ENCODE results near the gene ACOXL. TPM values are rescaled to one million over a fixed set of nuclear protein-coding genes. Genes with fewer than 3 reads are reported as not detected.

ACOXL gene
- total and polyA plus RNA-seq, 10 of the 15 experiments (the other 5 are each of a cell fraction or from before 2014, with no cell fraction given): 0.05 to 1.3 (median 0.71) TPM

DNA sequence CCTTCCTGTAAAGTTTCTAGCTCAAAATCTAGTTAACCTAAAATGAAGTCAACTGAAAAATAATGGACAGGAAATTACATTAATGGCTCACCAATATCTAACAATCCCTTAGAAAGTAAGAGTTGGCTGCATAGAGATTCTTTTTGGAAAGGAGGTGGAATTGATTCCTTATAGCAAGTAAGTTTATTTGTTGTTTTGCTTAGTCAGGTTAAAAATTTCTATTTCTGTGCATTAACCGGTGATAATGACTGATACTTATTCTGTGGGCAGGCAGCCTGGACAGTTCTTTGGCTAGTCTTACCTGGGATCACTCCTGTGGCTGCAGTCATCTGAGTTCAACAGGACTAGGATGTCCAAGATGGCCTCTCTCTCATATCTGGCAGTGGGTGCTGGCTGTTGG is 381.5 kb downstream of the ACOXL start:
- FAIRE-seq (no peak), ATAC-seq (no peak), DNase-seq (ENCODE audit: low read depth, low spot score) (no peak)
- in situ Hi-C loops (cut with MboI): loop anchor here (10.0 kb wide), 1 partner anchor 591 kb away; no protein-coding TSS in a partner anchor
- Histone ChIP-seq H3K9ac (ENCODE audit: control insufficient read depth, insufficient read depth, low read length) (no peak overlapping the region), H3K4me1 (ENCODE audit: control insufficient read depth, insufficient read depth, low read length) (peaks cover 25% of the 10 kb centered on the region), H3K9me3 (replicated peaks; ENCODE audit: control insufficient read depth, insufficient read depth, low read length) (no peaks in the 10 kb centered on the region; the same call in 2 of the 3 replicates), H3K4me3 (no peak overlapping the region), H3K27ac (ENCODE audit: control insufficient read depth, insufficient read depth) (no peak overlapping the region), H2AFZ (ENCODE audit: control insufficient read depth, low read depth, low read length) (no peak overlapping the region), H3K27me3 (replicated peaks in 1 of 2; ENCODE audit: control insufficient read depth in 2 of 2, insufficient read depth in 2 of 2, low read length in 1 of 2) (peaks cover 5 to 38% of the 10 kb centered on the region in 2 experiments), H3K4me2 (ENCODE audit: control insufficient read depth, insufficient read depth) (no peak overlapping the region), H3K79me2 (ENCODE audit: control insufficient read depth, insufficient read depth, low read length) (no peaks in the 10 kb centered on the region), H3K36me3 (ENCODE audit: control insufficient read depth in 2 of 2, insufficient read depth in 2 of 2, low read length in 1 of 2) (no peaks in the 10 kb centered on the region), H4K20me1 (ENCODE audit: control insufficient read depth, insufficient read depth) (no peaks in the 10 kb centered on the region)
- POLR2A ChIA-PET: no interaction called here
- CTCF ChIA-PET: interaction anchor here (0.9 to 1.0 kb wide), 2 partner anchors 301 to 305 kb away, joined by 3 to 7 read pairs; no protein-coding TSS in a partner anchor
- 74% methylated on average over 1 of the region's 1 CpG for WGBS (ENCODE audit: insufficient coverage, insufficient replicate concordance, low lambda C conversion rate, missing lambda C conversion rate)
- intact Hi-C loops (cut with micrococcal nuclease; ENCODE audit: unreplicated experiment): loop anchor here (10.0 kb wide), 1 partner anchor 259 kb away; no protein-coding TSS in a partner anchor
- SMC1A ChIA-PET (ENCODE audit: uncharacterized antibody, unreplicated experiment): interaction anchor here (1.0 to 1.9 kb wide), 6 partner anchors 16 to 302 kb away, joined by 3 to 6 read pairs (median 3); no protein-coding TSS in a partner anchor
- no TSS peak for BruUV-seq (replicated peaks)
- RAD21 ChIA-PET (ENCODE audit: unreplicated experiment): interaction anchor here (0.8 to 1.8 kb wide), 2 partner anchors 52 to 83 kb away, joined by 3 to 4 read pairs; no protein-coding TSS in a partner anchor
- TF ChIP-seq CEBPB (IDR thresholded peaks at IDR 0.05; ENCODE audit: borderline replicate concordance in 1 of 2, low read depth in 2 of 2, low read length in 2 of 2) (no peak), HSF1 (IDR thresholded peaks at IDR 0.05; ENCODE audit: low read depth, low read length) (no peak), PML (IDR thresholded peaks at IDR 0.05; ENCODE audit: low read length) (no peak), E2F8 (IDR thresholded peaks at IDR 0.05; ENCODE audit: low read depth, partially characterized antibody) (no peak), MEF2B (IDR thresholded peaks at IDR 0.05; ENCODE audit: partially characterized antibody, poor library complexity, severe bottlenecking) (no peak), TBL1XR1 (IDR thresholded peaks at IDR 0.05; ENCODE audit: low read depth, low read length) (no peak), ATF7 (IDR thresholded peaks at IDR 0.05; ENCODE audit: low read depth) (no peak), SMAD1 (IDR thresholded peaks at IDR 0.05; ENCODE audit: low read depth, partially characterized antibody) (no peak), WRNIP1 (IDR thresholded peaks at IDR 0.05; ENCODE audit: borderline replicate concordance, low read depth, low read length) (no peak), BCL11A (IDR thresholded peaks at IDR 0.05; ENCODE audit: low read depth, low read length) (no peak), FOXM1 (IDR thresholded peaks at IDR 0.05; ENCODE audit: low read depth, low read length) (no peak)
- TF ChIP-seq, protein P1, sequence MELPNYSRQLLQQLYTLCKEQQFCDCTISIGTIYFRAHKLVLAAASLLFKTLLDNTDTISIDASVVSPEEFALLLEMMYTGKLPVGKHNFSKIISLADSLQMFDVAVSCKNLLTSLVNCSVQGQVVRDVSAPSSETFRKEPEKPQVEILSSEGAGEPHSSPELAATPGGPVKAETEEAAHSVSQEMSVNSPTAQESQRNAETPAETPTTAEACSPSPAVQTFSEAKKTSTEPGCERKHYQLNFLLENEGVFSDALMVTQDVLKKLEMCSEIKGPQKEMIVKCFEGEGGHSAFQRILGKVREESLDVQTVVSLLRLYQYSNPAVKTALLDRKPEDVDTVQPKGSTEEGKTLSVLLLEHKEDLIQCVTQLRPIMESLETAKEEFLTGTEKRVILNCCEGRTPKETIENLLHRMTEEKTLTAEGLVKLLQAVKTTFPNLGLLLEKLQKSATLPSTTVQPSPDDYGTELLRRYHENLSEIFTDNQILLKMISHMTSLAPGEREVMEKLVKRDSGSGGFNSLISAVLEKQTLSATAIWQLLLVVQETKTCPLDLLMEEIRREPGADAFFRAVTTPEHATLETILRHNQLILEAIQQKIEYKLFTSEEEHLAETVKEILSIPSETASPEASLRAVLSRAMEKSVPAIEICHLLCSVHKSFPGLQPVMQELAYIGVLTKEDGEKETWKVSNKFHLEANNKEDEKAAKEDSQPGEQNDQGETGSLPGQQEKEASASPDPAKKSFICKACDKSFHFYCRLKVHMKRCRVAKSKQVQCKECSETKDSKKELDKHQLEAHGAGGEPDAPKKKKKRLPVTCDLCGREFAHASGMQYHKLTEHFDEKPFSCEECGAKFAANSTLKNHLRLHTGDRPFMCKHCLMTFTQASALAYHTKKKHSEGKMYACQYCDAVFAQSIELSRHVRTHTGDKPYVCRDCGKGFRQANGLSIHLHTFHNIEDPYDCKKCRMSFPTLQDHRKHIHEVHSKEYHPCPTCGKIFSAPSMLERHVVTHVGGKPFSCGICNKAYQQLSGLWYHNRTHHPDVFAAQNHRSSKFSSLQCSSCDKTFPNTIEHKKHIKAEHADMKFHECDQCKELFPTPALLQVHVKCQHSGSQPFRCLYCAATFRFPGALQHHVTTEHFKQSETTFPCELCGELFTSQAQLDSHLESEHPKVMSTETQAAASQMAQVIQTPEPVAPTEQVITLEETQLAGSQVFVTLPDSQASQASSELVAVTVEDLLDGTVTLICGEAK (IDR thresholded peaks at IDR 0.05; ENCODE audit: borderline replicate concordance): no peak
- TF ChIP-seq, protein P2, sequence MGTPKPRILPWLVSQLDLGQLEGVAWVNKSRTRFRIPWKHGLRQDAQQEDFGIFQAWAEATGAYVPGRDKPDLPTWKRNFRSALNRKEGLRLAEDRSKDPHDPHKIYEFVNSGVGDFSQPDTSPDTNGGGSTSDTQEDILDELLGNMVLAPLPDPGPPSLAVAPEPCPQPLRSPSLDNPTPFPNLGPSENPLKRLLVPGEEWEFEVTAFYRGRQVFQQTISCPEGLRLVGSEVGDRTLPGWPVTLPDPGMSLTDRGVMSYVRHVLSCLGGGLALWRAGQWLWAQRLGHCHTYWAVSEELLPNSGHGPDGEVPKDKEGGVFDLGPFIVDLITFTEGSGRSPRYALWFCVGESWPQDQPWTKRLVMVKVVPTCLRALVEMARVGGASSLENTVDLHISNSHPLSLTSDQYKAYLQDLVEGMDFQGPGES (IDR thresholded peaks at IDR 0.05): no peak

Measured in GM12878 (cell line).